ENCODE measurements around the gene MSH3.

The MSH3 gene

DNA sequence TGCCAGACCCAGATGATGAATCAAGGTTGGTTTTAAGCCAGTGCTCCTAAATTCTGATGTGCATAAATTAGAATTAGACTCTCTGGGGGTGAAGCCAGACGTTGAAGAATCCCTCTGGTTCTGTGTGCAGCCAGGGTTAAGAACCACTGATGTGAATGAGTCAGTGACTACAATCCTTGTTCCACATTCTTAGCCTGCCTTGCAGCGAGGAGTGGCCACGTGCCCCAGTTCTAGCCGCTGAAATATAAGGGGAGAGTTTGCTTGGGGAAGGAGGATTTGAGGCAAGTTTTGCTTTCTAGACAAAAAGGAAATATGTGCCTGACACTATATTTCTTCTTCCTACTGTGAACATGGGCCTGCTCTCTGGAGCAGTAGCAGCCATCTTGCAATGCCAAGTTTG lies 34.2 kb upstream of the MSH3 start:
- no peak for TF ChIP-seq USF1 (IDR thresholded peaks at IDR 0.05)
- no peak for TF ChIP-seq EP300 (IDR thresholded peaks at IDR 0.05; ENCODE audit: borderline replicate concordance)

DNA sequence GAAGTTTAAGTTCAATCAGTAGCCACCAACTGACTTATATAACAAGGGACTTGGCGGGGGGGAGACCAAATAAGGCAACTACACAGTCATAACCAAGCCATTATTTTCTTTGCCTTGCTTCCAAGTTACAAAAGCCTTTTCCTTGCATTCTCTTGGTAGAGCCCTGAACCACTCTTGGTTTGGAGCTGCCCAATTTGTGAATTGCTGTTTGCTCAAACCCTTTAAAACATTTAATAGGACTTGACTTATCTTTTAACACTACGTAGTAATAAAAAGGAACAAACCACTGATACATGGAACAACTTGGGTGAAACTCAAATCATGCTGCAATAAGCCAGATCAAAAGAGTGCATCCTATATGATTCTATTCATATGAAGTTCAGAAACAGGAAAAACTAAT lies 31.7 kb upstream of the MSH3 start:
- no peak for TF ChIP-seq RAD21 (IDR thresholded peaks at IDR 0.05; ENCODE audit: low read depth)
- no peak for TF ChIP-seq YY1 (IDR thresholded peaks at IDR 0.05; ENCODE audit: low read depth)
- TF ChIP-seq USF1 (IDR thresholded peaks at IDR 0.05), result no peak
- no peak for TF ChIP-seq NFIC (IDR thresholded peaks at IDR 0.05)
- no peak for TF ChIP-seq CEBPB (IDR thresholded peaks at IDR 0.05)
- TF ChIP-seq MAX (IDR thresholded peaks at IDR 0.05), result no peak
- no peak for TF ChIP-seq FOXM1 (IDR thresholded peaks at IDR 0.05; ENCODE audit: borderline replicate concordance, low read depth)
- no peak for TF ChIP-seq ZBTB7A (IDR thresholded peaks at IDR 0.05; ENCODE audit: low read depth)
- TF ChIP-seq TEAD4 (IDR thresholded peaks at IDR 0.05), result no peak
- TF ChIP-seq TAF1 (IDR thresholded peaks at IDR 0.05; ENCODE audit: low read depth), result no peak
- TF ChIP-seq, protein P1, sequence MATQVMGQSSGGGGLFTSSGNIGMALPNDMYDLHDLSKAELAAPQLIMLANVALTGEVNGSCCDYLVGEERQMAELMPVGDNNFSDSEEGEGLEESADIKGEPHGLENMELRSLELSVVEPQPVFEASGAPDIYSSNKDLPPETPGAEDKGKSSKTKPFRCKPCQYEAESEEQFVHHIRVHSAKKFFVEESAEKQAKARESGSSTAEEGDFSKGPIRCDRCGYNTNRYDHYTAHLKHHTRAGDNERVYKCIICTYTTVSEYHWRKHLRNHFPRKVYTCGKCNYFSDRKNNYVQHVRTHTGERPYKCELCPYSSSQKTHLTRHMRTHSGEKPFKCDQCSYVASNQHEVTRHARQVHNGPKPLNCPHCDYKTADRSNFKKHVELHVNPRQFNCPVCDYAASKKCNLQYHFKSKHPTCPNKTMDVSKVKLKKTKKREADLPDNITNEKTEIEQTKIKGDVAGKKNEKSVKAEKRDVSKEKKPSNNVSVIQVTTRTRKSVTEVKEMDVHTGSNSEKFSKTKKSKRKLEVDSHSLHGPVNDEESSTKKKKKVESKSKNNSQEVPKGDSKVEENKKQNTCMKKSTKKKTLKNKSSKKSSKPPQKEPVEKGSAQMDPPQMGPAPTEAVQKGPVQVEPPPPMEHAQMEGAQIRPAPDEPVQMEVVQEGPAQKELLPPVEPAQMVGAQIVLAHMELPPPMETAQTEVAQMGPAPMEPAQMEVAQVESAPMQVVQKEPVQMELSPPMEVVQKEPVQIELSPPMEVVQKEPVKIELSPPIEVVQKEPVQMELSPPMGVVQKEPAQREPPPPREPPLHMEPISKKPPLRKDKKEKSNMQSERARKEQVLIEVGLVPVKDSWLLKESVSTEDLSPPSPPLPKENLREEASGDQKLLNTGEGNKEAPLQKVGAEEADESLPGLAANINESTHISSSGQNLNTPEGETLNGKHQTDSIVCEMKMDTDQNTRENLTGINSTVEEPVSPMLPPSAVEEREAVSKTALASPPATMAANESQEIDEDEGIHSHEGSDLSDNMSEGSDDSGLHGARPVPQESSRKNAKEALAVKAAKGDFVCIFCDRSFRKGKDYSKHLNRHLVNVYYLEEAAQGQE (IDR thresholded peaks at IDR 0.05; ENCODE audit: low read depth), result no peak
- no peak for TF ChIP-seq EP300 (IDR thresholded peaks at IDR 0.05; ENCODE audit: borderline replicate concordance)
- no peak for TF ChIP-seq CREB1 (IDR thresholded peaks at IDR 0.05; ENCODE audit: low read depth)

GRCh38 chr5:80623999-80624398 lies 30.5 kb upstream of the MSH3 start:
- TF ChIP-seq CEBPB (IDR thresholded peaks at IDR 0.05) (no peak), TEAD4 (IDR thresholded peaks at IDR 0.05) (no peak), YY1 (IDR thresholded peaks at IDR 0.05; ENCODE audit: low read depth) (no peak), EP300 (IDR thresholded peaks at IDR 0.05; ENCODE audit: borderline replicate concordance) (no peak), TAF1 (IDR thresholded peaks at IDR 0.05; ENCODE audit: low read depth) (no peak), ZBTB7A (IDR thresholded peaks at IDR 0.05; ENCODE audit: low read depth) (no peak), MAX (IDR thresholded peaks at IDR 0.05) (no peak), USF1 (IDR thresholded peaks at IDR 0.05) (no peak), CREB1 (IDR thresholded peaks at IDR 0.05; ENCODE audit: low read depth) (no peak), NFIC (IDR thresholded peaks at IDR 0.05) (no peak), TCF12 (IDR thresholded peaks at IDR 0.05; ENCODE audit: low read depth) (no peak), RAD21 (IDR thresholded peaks at IDR 0.05; ENCODE audit: low read depth) (no peak), EGR1 (IDR thresholded peaks at IDR 0.05) (no peak), FOXM1 (IDR thresholded peaks at IDR 0.05; ENCODE audit: borderline replicate concordance, low read depth) (no peak)
- TF ChIP-seq, protein P1 (IDR thresholded peaks at IDR 0.05; ENCODE audit: low read depth), result no peak

- no peak for TF ChIP-seq MAX (IDR thresholded peaks at IDR 0.05)
- TF ChIP-seq EGR1 (IDR thresholded peaks at IDR 0.05), result no peak
- TF ChIP-seq TAF1 (IDR thresholded peaks at IDR 0.05; ENCODE audit: low read depth), result no peak
- no peak for TF ChIP-seq YY1 (IDR thresholded peaks at IDR 0.05; ENCODE audit: low read depth)
- no peak for TF ChIP-seq EP300 (IDR thresholded peaks at IDR 0.05; ENCODE audit: borderline replicate concordance)
- TF ChIP-seq TEAD4 (IDR thresholded peaks at IDR 0.05), result no peak
- TF ChIP-seq RAD21 (IDR thresholded peaks at IDR 0.05; ENCODE audit: low read depth), result no peak
- no peak for TF ChIP-seq USF1 (IDR thresholded peaks at IDR 0.05)
- no peak for TF ChIP-seq CREB1 (IDR thresholded peaks at IDR 0.05; ENCODE audit: low read depth)
- no peak for TF ChIP-seq ZBTB7A (IDR thresholded peaks at IDR 0.05; ENCODE audit: low read depth)
- no peak for TF ChIP-seq NFIC (IDR thresholded peaks at IDR 0.05)
- no peak for TF ChIP-seq FOXM1 (IDR thresholded peaks at IDR 0.05; ENCODE audit: borderline replicate concordance, low read depth)
- TF ChIP-seq CEBPB (IDR thresholded peaks at IDR 0.05), result no peak
- TF ChIP-seq, protein P1 (IDR thresholded peaks at IDR 0.05; ENCODE audit: low read depth), result no peak
- TF ChIP-seq TCF12 (IDR thresholded peaks at IDR 0.05; ENCODE audit: low read depth), result no peak
Observed at GRCh38 chr5:80625230-80625629, 29.2 kb upstream of the MSH3 start.
